Naive thymus-derived CD4-positive, alpha-beta T cell (primary cell): Measurements from ENCODE around the gene LRRC52. TPM values are rescaled to one million over a fixed set of nuclear protein-coding genes. Genes with fewer than 3 reads are reported as not detected.
"Not testable (repeated sequence)": the region's sequence is repeated elsewhere in the genome, so short reads cannot be mapped to it uniquely, and the experiment has no call there.

Experiments
- ATAC-seq: fragments of 150-1000 bp; cut with Tn5 transposase; 2 replicates; pipeline ENCODE4 v1.10.0; 2021; ENCODE audit warnings: mild to moderate bottlenecking, moderate library complexity
- CTCF ChIA-PET: fragments of 350-600 bp; sonication (Branson Sonifier 250); formaldehyde crosslinking; loops from one replicate; lab custom pipeline; 2021; ENCODE audit warnings: antibody characterized with exemption; lab: Charles Lee
- POLR2A ChIA-PET: fragments of 350-600 bp; sonication (Branson Sonifier 250); formaldehyde crosslinking; loops from one replicate; lab custom pipeline; 2021; ENCODE audit warnings: antibody characterized with exemption, inconsistent platforms; lab: Charles Lee
- DNase-seq, 9 donors: peaks; one replicate each; pipeline versions ENCODE4 v3.0.0 to v3.0.0-alpha.2; 2020 to 2022; ENCODE audit warnings: mixed read lengths in 1 of 9
- H3K27ac ChIP-seq: one replicate; pipeline ENCODE4 v1.7.0; 2013; ENCODE audit warnings: mild to moderate bottlenecking, low read depth, low read length, moderate library complexity
- H3K27me3 ChIP-seq, 2 donors: one replicate each; pipeline ENCODE4 v1.7.0; 2013; ENCODE audit warnings: low read length in 2 of 2, mild to moderate bottlenecking in 2 of 2, moderate library complexity in 2 of 2; ENCODE audit not compliant: control insufficient read depth in 2 of 2, insufficient read depth in 2 of 2
- H3K36me3 ChIP-seq, 3 experiments: 1 replicate in 2 of 3; 2 replicates in 1 of 3; pipeline ENCODE4 v1.7.0; 2013; ENCODE audit warnings: low read length in 3 of 3, mild to moderate bottlenecking in 3 of 3, moderate library complexity in 1 of 3; ENCODE audit not compliant: insufficient read depth in 3 of 3, control insufficient read depth in 2 of 3
- H3K4me1 ChIP-seq, 2 donors: one replicate each; pipeline ENCODE4 v1.7.0; 2013; ENCODE audit warnings: low read length in 2 of 2, mild to moderate bottlenecking in 2 of 2, moderate library complexity in 1 of 2; ENCODE audit not compliant: control insufficient read depth in 2 of 2, insufficient read depth in 2 of 2
- H3K4me3 ChIP-seq: 2 replicates; pipeline ENCODE4 v1.7.0; 2013; ENCODE audit warnings: mild to moderate bottlenecking, low read length
- H3K9me3 ChIP-seq, 3 experiments: 1 replicate in 2 of 3; 2 replicates in 1 of 3; pipeline ENCODE4 v1.7.0; 2013; ENCODE audit warnings: low read length in 3 of 3; ENCODE audit not compliant: control insufficient read depth in 2 of 3
- H3K27ac Mint-ChIP-seq, 9 donors: one replicate each; pipeline ENCODE4 v1.8.0; 2020 to 2022; ENCODE audit warnings: mixed read lengths in 9 of 9, mild to moderate bottlenecking in 8 of 9, moderate library complexity in 5 of 9, inconsistent platforms in 2 of 9
- H3K27me3 Mint-ChIP-seq, 5 donors: one replicate each; pipeline ENCODE4 v1.8.0; 2021 to 2022; ENCODE audit warnings: mixed read lengths in 5 of 5, mild to moderate bottlenecking in 1 of 5
- H3K36me3 Mint-ChIP-seq, 5 donors: one replicate each; pipeline ENCODE4 v1.8.0; 2020 to 2022; ENCODE audit warnings: mixed read lengths in 5 of 5, mild to moderate bottlenecking in 3 of 5, inconsistent platforms in 1 of 5
- H3K4me1 Mint-ChIP-seq, 7 donors: one replicate each; pipeline ENCODE4 v1.8.0; 2020 to 2022; ENCODE audit warnings: mixed read lengths in 7 of 7, mild to moderate bottlenecking in 3 of 7, inconsistent platforms in 1 of 7
- H3K4me3 Mint-ChIP-seq, 10 donors: one replicate each; pipeline ENCODE4 v1.8.0; 2020 to 2022; ENCODE audit warnings: mild to moderate bottlenecking in 10 of 10, mixed read lengths in 10 of 10, moderate library complexity in 6 of 10, inconsistent platforms in 2 of 10
- H3K9me3 Mint-ChIP-seq, 11 donors: one replicate each; pipeline ENCODE4 v1.8.0; 2020 to 2022; ENCODE audit warnings: mixed read lengths in 11 of 11, mild to moderate bottlenecking in 4 of 11, inconsistent platforms in 1 of 11, moderate library complexity in 1 of 11
- intact Hi-C, 2 donors: fragments of 100-400 bp; cut with micrococcal nuclease; formaldehyde crosslinking; loops; one replicate each; pipeline ENCODE4 v1.15.1; 2023
- polyA plus RNA-seq, 2 donors: library from polyadenylated mRNA; unstranded; fragments of 300-500 nt; fragmentation: Illumina TruSeq; gene quantifications; one replicate each; pipeline ENCODE4 v1.2.3, GENCODE V29; 2021
- total RNA-seq, 6 experiments: library from RNA in 5 of 6; stranded (reverse) in 5 of 6; gene quantifications; 1 replicate in 5 of 6; 2 replicates in 1 of 6; pipeline ENCODE4 v1.2.3 and lab custom pipeline; 2021 to 2026

Gene LRRC52
- total and polyA plus RNA-seq, 7 experiments from 2014 or later = not detected

GRCh38 chr1:165580931-165581871 lies 37.4 kb downstream of the LRRC52 start:
- H3K27ac Mint-ChIP-seq = no peak overlapping the region
- no peak for ATAC-seq
- no peak for DNase-seq
- no peaks in the 10 kb centered on the region for H3K36me3 ChIP-seq
- POLR2A ChIA-PET = no interaction called here
- H3K4me1 ChIP-seq = no peaks in the 10 kb centered on the region
- intact Hi-C loops = no loop called here
- H3K27ac ChIP-seq = no peak overlapping the region
- CTCF ChIA-PET = interaction anchor here (1.0 kb wide), 1 partner anchor 211 kb away, joined by 4 read pairs; no protein-coding TSS in a partner anchor
- H3K4me3 Mint-ChIP-seq = no peak overlapping the region
- no peaks in the 10 kb centered on the region for H3K9me3 ChIP-seq
- H3K4me1 Mint-ChIP-seq = no peaks in the 10 kb centered on the region
- no peaks in the 10 kb centered on the region for H3K9me3 Mint-ChIP-seq
- no peak overlapping the region for H3K4me3 ChIP-seq
- H3K27me3 ChIP-seq = no peaks in the 10 kb centered on the region
- no peaks in the 10 kb centered on the region for H3K36me3 Mint-ChIP-seq
- H3K27me3 Mint-ChIP-seq = peaks cover 8 to 45% (median 25%) of the 10 kb centered on the region in 5 donors

DNA sequence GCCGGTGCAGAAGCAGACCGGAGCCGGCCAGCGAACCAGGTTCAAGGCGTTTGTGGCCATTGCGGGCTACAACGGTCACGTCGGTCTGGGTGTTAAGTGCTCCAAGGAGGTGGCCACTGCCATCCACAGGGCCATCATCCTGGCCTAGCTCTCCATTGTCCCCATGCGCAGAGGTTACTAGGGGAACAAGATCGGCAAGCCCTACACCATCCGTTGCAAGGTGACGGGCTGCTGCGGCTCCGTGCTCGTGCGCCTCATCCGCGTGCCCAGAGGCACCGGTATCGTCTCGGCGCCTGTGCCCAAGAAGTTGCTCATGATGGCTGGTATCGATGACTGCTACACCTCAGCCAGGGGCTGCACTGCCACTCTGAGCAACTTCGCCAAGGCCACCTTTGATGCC lies 38.1 kb downstream of the LRRC52 start:
- DNase-seq (no peak), ATAC-seq (no peak)
- Histone ChIP-seq H3K4me3 (no peak overlapping the region), H3K4me1 (no peaks in the 10 kb centered on the region), H3K36me3 (no peaks in the 10 kb centered on the region), H3K27me3 (no peaks in the 10 kb centered on the region), H3K27ac (no peak overlapping the region), H3K9me3 (no peaks in the 10 kb centered on the region)
- no peak overlapping the region for H3K27ac Mint-ChIP-seq
- H3K4me1 Mint-ChIP-seq = no peaks in the 10 kb centered on the region
- ChIA-PET POLR2A (no interaction called here), CTCF (interaction anchor here (1.0 kb wide), 1 partner anchor 212 kb away, joined by 4 read pairs; no protein-coding TSS in a partner anchor)
- intact Hi-C loops = no loop called here
- H3K36me3 Mint-ChIP-seq = no peaks in the 10 kb centered on the region
- H3K4me3 Mint-ChIP-seq = no peak overlapping the region
- no peaks in the 10 kb centered on the region for H3K9me3 Mint-ChIP-seq
- H3K27me3 Mint-ChIP-seq = peaks cover 11 to 40% (median 22%) of the 10 kb centered on the region in 5 donors

GRCh38 chr1:165586398-165586797 lies 42.6 kb downstream of the LRRC52 start:
- ATAC-seq = no peak

GRCh38 chr1:165591391-165591790 lies 47.6 kb downstream of the LRRC52 start:
- H3K4me1 Mint-ChIP-seq, H3K27ac ChIP-seq, H3K9me3 Mint-ChIP-seq, H3K9me3 ChIP-seq, H3K4me3 ChIP-seq, POLR2A ChIA-PET, H3K36me3 ChIP-seq, H3K36me3 Mint-ChIP-seq, ATAC-seq, H3K4me3 Mint-ChIP-seq, H3K4me1 ChIP-seq, H3K27ac Mint-ChIP-seq, DNase-seq: not testable (repeated sequence)
- intact Hi-C loops = loop anchor here (5.0 to 10.0 kb wide), 3 partner anchors 464 to 893 kb away; partner anchors contain the start of gene FAM78B (in 1 of the 2)
- peaks cover 6 to 16% of the 10 kb centered on the region in 2 donors for H3K27me3 ChIP-seq
- H3K27me3 Mint-ChIP-seq = peaks cover 30 to 75% (median 67%) of the 10 kb centered on the region in 5 donors
- CTCF ChIA-PET = interaction anchor here (0.7 to 11.0 kb wide), 9 partner anchors 7 to 1785 kb away, joined by 3 to 127 read pairs (median 5); no protein-coding TSS in a partner anchor

More at GRCh38 chr1:165586398-165586797, 42.6 kb downstream of the LRRC52 start:
- H3K9me3 ChIP-seq = no peaks in the 10 kb centered on the region
- H3K4me1 ChIP-seq = no peaks in the 10 kb centered on the region
- intact Hi-C loops = no loop called here
- no peak for DNase-seq
- no peaks in the 10 kb centered on the region for H3K36me3 ChIP-seq
- CTCF ChIA-PET = interaction anchor here (1.0 to 1.1 kb wide), 2 partner anchors 193 to 194 kb away, joined by 3 read pairs; no protein-coding TSS in a partner anchor
- Mint-ChIP-seq H3K36me3 (no peaks in the 10 kb centered on the region), H3K4me3 (no peak overlapping the region), H3K27ac (no peak overlapping the region), H3K27me3 (peaks cover 17 to 63% (median 48%) of the 10 kb centered on the region in 5 donors), H3K9me3 (peaks cover 0 to 3% (median 0%) of the 10 kb centered on the region in 11 donors), H3K4me1 (no peaks in the 10 kb centered on the region)
- H3K27me3 ChIP-seq = no peaks in the 10 kb centered on the region
- POLR2A ChIA-PET = no interaction called here
- H3K27ac ChIP-seq = no peak overlapping the region
- no peak overlapping the region for H3K4me3 ChIP-seq

DNA sequence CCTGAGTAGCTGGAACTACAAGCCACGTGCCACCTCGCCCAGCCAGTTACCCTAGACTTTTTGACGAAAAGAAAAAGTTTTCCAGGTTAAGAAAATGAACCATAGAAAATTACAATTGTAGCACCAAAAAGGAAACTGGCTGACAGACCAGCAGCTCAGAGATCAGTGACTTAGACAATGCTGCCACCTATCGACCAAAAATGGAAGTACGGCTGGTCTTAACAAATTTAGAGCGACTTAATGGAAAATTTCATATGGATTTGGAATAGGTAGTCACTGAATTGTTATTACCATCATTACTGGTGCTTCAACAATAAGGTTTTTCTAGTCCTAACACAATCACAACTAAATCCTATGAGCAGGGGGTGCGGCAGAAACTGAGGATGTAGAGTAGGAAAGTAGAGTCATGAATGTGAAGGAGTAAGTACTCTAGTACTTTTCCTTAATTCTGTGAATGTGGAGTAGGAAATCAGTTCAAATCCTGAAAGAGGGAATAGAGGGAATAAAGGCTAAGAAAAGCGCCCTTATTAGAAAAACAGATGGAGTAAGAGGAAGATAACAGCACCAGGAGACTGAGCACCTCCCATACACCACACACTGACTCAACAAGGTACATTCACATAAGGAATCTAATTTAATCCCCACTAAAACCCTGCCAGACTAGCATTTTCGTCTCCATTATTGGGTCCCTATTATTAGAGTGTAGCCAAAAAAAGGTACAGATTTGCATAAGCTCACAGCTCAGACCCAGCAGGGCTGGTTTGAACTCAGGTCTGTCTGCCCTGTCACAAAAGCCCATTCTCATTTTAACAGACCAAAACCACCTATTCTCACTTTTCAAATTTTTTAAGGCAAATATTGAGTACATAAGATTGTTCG lies 49.4 kb downstream of the LRRC52 start:
- DNase-seq (peak; percentile 45 to 78 (median 69)), ATAC-seq (peak; percentile 77)
- Mint-ChIP-seq H3K4me3 (no peak overlapping the region), H3K4me1 (peaks cover 16 to 19% (median 17%) of the 10 kb centered on the region in 7 donors), H3K9me3 (peaks cover 0 to 3% (median 0%) of the 10 kb centered on the region in 11 donors), H3K27ac (no peak overlapping the region), H3K36me3 (no peaks in the 10 kb centered on the region), H3K27me3 (peaks cover 30 to 77% (median 75%) of the 10 kb centered on the region in 5 donors)
- Histone ChIP-seq H3K27me3 (peaks cover 6 to 16% of the 10 kb centered on the region in 2 donors), H3K9me3 (no peaks in the 10 kb centered on the region), H3K4me1 (peaks cover 7 to 9% of the 10 kb centered on the region in 2 donors), H3K4me3 (no peak overlapping the region), H3K27ac (no peak overlapping the region), H3K36me3 (no peaks in the 10 kb centered on the region)
- POLR2A ChIA-PET = interaction anchor here (0.7 to 1.5 kb wide), 3 partner anchors 176 to 226 kb away, joined by 3 to 7 read pairs (median 4); partner anchors contain the start of gene TMCO1
- CTCF ChIA-PET = interaction anchor here (0.6 to 11.0 kb wide), 13 partner anchors 8 to 448 kb away, joined by 3 to 127 read pairs (median 5); no protein-coding TSS in a partner anchor
- intact Hi-C loops = loop anchor here (1.0 to 10.0 kb wide), 10 partner anchors 38 to 892 kb away; partner anchors contain the start of genes FAM78B (in 1 of the 2) and MGST3 (in 1 of the 2)
